SK-N-SH (cell line): ENCODE measurements around the gene ERC2. TPM values are rescaled to one million over a fixed set of nuclear protein-coding genes. Genes with fewer than 3 reads are reported as not detected.

ENCODE experiments used
- CTCF ChIA-PET: fragments of 300-600, 350-600 bp; formaldehyde crosslinking; extraction: SDS; loops from one replicate; lab custom pipeline; 2021; lab: Yijun Ruan, JAX
- POLR2A ChIA-PET: fragments of 350-600 bp; sonication (Branson Sonifier 250); formaldehyde crosslinking; extraction: SDS; loops from one replicate; lab custom pipeline; 2020; ENCODE audit warnings: antibody characterized with exemption, inconsistent platforms; lab: Yijun Ruan, JAX
- DNase-seq: peaks from one replicate; pipeline ENCODE4 v3.0.0; 2012
- H2AFZ ChIP-seq: fragments of 200-600 bp; sonication (generic); 2 replicates; pipeline ENCODE4 v1.8.1; 2016; ENCODE audit warnings: antibody characterized with exemption, mild to moderate bottlenecking, low read depth
- H3F3A ChIP-seq: fragments of 200-600 bp; sonication (generic); replicated peaks from 2 replicates; pipeline ENCODE3; 2016; ENCODE audit warnings: antibody characterized with exemption, mild to moderate bottlenecking; ENCODE audit not compliant: insufficient read depth
- H3K27ac ChIP-seq, 2 experiments: fragments of 200-500 bp in 1 of 2; fragments of 200-600 bp in 1 of 2; sonication (Bioruptor generic) in 1 of 2; sonication (generic), shearing (Covaris generic) in 1 of 2; 2 replicates each; pipeline versions ENCODE4 v1.5.1 to v1.6.1; 2014 to 2016; ENCODE audit warnings: low read depth in 2 of 2, inconsistent platforms in 1 of 2, low read length in 1 of 2, mild to moderate bottlenecking in 1 of 2, mixed read lengths in 1 of 2
- H3K27me3 ChIP-seq: fragments of 200-600 bp; sonication (generic), shearing (Covaris generic); 2 replicates; pipeline ENCODE4 v1.6.1; 2016; ENCODE audit warnings: mixed run types; ENCODE audit not compliant: insufficient read depth
- H3K36me3 ChIP-seq, 2 experiments: fragments of 200-500 bp in 1 of 2; fragments of 200-600 bp in 1 of 2; sonication (Bioruptor generic) in 1 of 2; sonication (generic) in 1 of 2; replicated peaks in 1 of 2; 2 replicates each; pipeline versions ENCODE3 to v1.5.1; 2014 to 2016; ENCODE audit warnings: low read length in 1 of 2, mild to moderate bottlenecking in 1 of 2; ENCODE audit not compliant: insufficient read depth in 2 of 2, control insufficient read depth in 1 of 2
- H3K4me1 ChIP-seq, 2 experiments: fragments of 200-500 bp in 1 of 2; fragments of 200-600 bp in 1 of 2; sonication (Bioruptor generic) in 1 of 2; sonication (generic), shearing (Covaris generic) in 1 of 2; 2 replicates each; pipeline versions ENCODE4 v1.5.1 to v1.6.1; 2014 to 2016; ENCODE audit warnings: low read depth in 1 of 2, low read length in 1 of 2, mixed run types in 1 of 2; ENCODE audit not compliant: insufficient read depth in 2 of 2, control insufficient read depth in 1 of 2
- H3K4me2 ChIP-seq: fragments of 200-600 bp; sonication (generic), shearing (Covaris generic); 2 replicates; pipeline ENCODE4 v1.6.1; 2017; ENCODE audit warnings: mixed run types
- H3K4me3 ChIP-seq, 2 experiments: fragments of 200-500 bp in 1 of 2; fragments of 200-600 bp in 1 of 2; sonication (Bioruptor generic) in 1 of 2; sonication (generic), shearing (Covaris generic) in 1 of 2; 2 replicates each; pipeline versions ENCODE4 v1.5.1 to v1.8.1; 2014 to 2016; ENCODE audit warnings: low read depth in 2 of 2, inconsistent platforms in 1 of 2, low read length in 1 of 2, mild to moderate bottlenecking in 1 of 2, mixed read lengths in 1 of 2, moderate library complexity in 1 of 2
- H3K79me2 ChIP-seq: fragments of 200-600 bp; sonication (generic); 2 replicates; pipeline ENCODE4 v1.8.1; 2017; ENCODE audit warnings: mild to moderate bottlenecking; ENCODE audit not compliant: insufficient read depth
- H3K9ac ChIP-seq: fragments of 200-600 bp; sonication (generic); 2 replicates; pipeline ENCODE4 v1.6.1; 2017; ENCODE audit warnings: mixed run types
- H3K9me2 ChIP-seq: fragments of 200-600 bp; sonication (generic); 2 replicates; pipeline ENCODE4 v1.6.1; 2017; ENCODE audit warnings: mixed run types
- H3K9me3 ChIP-seq: fragments of 200-600 bp; sonication (generic); 2 replicates; pipeline ENCODE4 v1.6.1; 2017; ENCODE audit warnings: mixed run types, mild to moderate bottlenecking, moderate library complexity
- H4K20me1 ChIP-seq: fragments of 200-600 bp; sonication (generic); 2 replicates; pipeline ENCODE4 v1.6.1; 2017; ENCODE audit warnings: mild to moderate bottlenecking, mixed run types; ENCODE audit not compliant: insufficient read depth
- CHD2 ChIP-seq: fragments of 150-350 bp; IDR thresholded peaks from 2 replicates; pipeline ENCODE4 v1.6.1; 2018; ENCODE audit warnings: low read length; ENCODE audit not compliant: partially characterized antibody
- EP300 ChIP-seq, 2 experiments: IDR thresholded peaks; 2 replicates each; pipeline versions ENCODE4 v1.4.0 to v1.6.1; 2012; ENCODE audit warnings: borderline replicate concordance in 1 of 2, low read depth in 1 of 2, low read length in 1 of 2
- FOXJ3 ChIP-seq: sonication (generic); formaldehyde crosslinking; IDR thresholded peaks from 2 replicates; pipeline ENCODE4 v1.5.1; 2020; ENCODE audit warnings: mild to moderate bottlenecking, missing genetic modification reagents
- GATA2 ChIP-seq: sonication (generic); formaldehyde crosslinking; IDR thresholded peaks from 2 replicates; pipeline ENCODE4 v1.5.0; 2020; ENCODE audit warnings: mild to moderate bottlenecking, missing genetic modification reagents
- MXI1 ChIP-seq: IDR thresholded peaks from 2 replicates; pipeline ENCODE4 v1.6.1; 2012; ENCODE audit warnings: mild to moderate bottlenecking, low read depth, low read length, improper control_type of control experiment
- NRF1 ChIP-seq: IDR thresholded peaks from 2 replicates; pipeline ENCODE4 v1.6.1; 2012; ENCODE audit warnings: low read depth, mild to moderate bottlenecking, low read length
- PBX3 ChIP-seq: IDR thresholded peaks from 2 replicates; pipeline ENCODE4; 2012
- SMC3 ChIP-seq: IDR thresholded peaks from 2 replicates; pipeline ENCODE4 v1.6.1; 2012; ENCODE audit warnings: low read depth, low read length, improper control_type of control experiment
- TCF12 ChIP-seq: IDR thresholded peaks from 2 replicates; pipeline ENCODE4 v1.4.0; 2012
- TEAD4 ChIP-seq: IDR thresholded peaks from 2 replicates; pipeline ENCODE4 v1.4.0; 2012; ENCODE audit warnings: mild to moderate bottlenecking, borderline replicate concordance; ENCODE audit not compliant: insufficient read depth
- ZBTB33 ChIP-seq: IDR thresholded peaks from 2 replicates; pipeline ENCODE4 v1.4.0; 2012; ENCODE audit warnings: low read depth, borderline replicate concordance
- WGBS: methylation state at CpG from one replicate; pipeline ENCODE4 v1.1.6; 2017; ENCODE audit warnings: low lambda C conversion rate; 5-methylcytosine and 5-hydroxymethylcytosine counted together
- polyA plus RNA-seq, 3 experiments: library from polyadenylated mRNA; depleted of rRNA; stranded (reverse); fragments of >200 nt; gene quantifications; 2 replicates each; pipeline ENCODE4 v1.2.3, GENCODE V29; 2012
- TF ChIP-seq, protein P1 (sequence below): fragments of 200-600 bp; sonication (generic); IDR thresholded peaks from 2 replicates; pipeline ENCODE4 v1.6.1; 2017; ENCODE audit warnings: antibody characterized with exemption, mild to moderate bottlenecking, moderate library complexity
- TF ChIP-seq, protein P2 (sequence below): IDR thresholded peaks from 2 replicates; pipeline ENCODE4 v1.4.0; 2012; ENCODE audit warnings: low read depth, borderline replicate concordance
- TF ChIP-seq, protein P3 (sequence below): fragments of 150-350 bp; IDR thresholded peaks from 2 replicates; pipeline ENCODE4 v1.6.1; 2017; ENCODE audit warnings: antibody characterized with exemption, low read length, low read depth, borderline replicate concordance

Gene ERC2
- polyA plus RNA-seq, 1 of the 3 experiments (the other 2 are of a cell fraction), result 1.6 TPM

GRCh38 chr3:55631766-55632331 is 836.4 kb downstream of the ERC2 start:
- Histone ChIP-seq H3K79me2 (no peaks in the 10 kb centered on the region), H3K9me3 (no peaks in the 10 kb centered on the region), H3K9ac (no peak overlapping the region), H3K36me3 (no peaks in the 10 kb centered on the region), H3K27me3 (no peaks in the 10 kb centered on the region), H3K4me1 (no peaks in the 10 kb centered on the region), H3K4me3 (no peak overlapping the region), H3K27ac (no peak overlapping the region), H2AFZ (no peak overlapping the region), H3K9me2 (no peaks in the 10 kb centered on the region), H4K20me1 (no peaks in the 10 kb centered on the region), H3F3A (no peaks in the 10 kb centered on the region), H3K4me2 (no peak overlapping the region)
- ChIA-PET POLR2A (no interaction called here), CTCF (interaction anchor here (0.9 to 1.1 kb wide), 3 partner anchors 11 to 115 kb away, joined by 3 to 4 read pairs (median 3); no protein-coding TSS in a partner anchor)
- TF ChIP-seq NRF1 (no peak), TCF12 (no peak), PBX3 (no peak), SMC3 (no peak), ZBTB33 (no peak), GATA2 (CRISPR knock-in tag) (no peak), FOXJ3 (no peak), MXI1 (no peak), TEAD4 (no peak), EP300 (IDR thresholded peaks at IDR 0.05; ENCODE audit: borderline replicate concordance in 1 of 2, low read depth in 1 of 2, low read length in 1 of 2) (no peak), CHD2 (no peak)
- TF ChIP-seq, protein P1, sequence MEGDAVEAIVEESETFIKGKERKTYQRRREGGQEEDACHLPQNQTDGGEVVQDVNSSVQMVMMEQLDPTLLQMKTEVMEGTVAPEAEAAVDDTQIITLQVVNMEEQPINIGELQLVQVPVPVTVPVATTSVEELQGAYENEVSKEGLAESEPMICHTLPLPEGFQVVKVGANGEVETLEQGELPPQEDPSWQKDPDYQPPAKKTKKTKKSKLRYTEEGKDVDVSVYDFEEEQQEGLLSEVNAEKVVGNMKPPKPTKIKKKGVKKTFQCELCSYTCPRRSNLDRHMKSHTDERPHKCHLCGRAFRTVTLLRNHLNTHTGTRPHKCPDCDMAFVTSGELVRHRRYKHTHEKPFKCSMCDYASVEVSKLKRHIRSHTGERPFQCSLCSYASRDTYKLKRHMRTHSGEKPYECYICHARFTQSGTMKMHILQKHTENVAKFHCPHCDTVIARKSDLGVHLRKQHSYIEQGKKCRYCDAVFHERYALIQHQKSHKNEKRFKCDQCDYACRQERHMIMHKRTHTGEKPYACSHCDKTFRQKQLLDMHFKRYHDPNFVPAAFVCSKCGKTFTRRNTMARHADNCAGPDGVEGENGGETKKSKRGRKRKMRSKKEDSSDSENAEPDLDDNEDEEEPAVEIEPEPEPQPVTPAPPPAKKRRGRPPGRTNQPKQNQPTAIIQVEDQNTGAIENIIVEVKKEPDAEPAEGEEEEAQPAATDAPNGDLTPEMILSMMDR, result no peak
- TF ChIP-seq, protein P2, sequence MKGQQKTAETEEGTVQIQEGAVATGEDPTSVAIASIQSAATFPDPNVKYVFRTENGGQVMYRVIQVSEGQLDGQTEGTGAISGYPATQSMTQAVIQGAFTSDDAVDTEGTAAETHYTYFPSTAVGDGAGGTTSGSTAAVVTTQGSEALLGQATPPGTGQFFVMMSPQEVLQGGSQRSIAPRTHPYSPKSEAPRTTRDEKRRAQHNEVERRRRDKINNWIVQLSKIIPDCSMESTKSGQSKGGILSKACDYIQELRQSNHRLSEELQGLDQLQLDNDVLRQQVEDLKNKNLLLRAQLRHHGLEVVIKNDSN, result no peak
- TF ChIP-seq, protein P3, sequence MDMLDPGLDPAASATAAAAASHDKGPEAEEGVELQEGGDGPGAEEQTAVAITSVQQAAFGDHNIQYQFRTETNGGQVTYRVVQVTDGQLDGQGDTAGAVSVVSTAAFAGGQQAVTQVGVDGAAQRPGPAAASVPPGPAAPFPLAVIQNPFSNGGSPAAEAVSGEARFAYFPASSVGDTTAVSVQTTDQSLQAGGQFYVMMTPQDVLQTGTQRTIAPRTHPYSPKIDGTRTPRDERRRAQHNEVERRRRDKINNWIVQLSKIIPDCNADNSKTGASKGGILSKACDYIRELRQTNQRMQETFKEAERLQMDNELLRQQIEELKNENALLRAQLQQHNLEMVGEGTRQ, result no peak
- DNase-seq, result no peak
- 62% methylated on average over 1 of the region's 1 CpG for WGBS
